CD4-positive, alpha-beta T cell treated with Interleukin-17A for 4 hours (primary cell): ENCODE measurements around the gene ZNF182.
A peak's percentile ranks its signal among the peaks of the same experiment; 100 is the strongest.
"Not testable (repeated sequence)": the region's sequence is repeated elsewhere in the genome, so short reads cannot be mapped to it uniquely, and the experiment has no call there.

Source experiments
- DNase-seq: peaks from one replicate; pipeline ENCODE4 v3.0.0-alpha.2; 2020; ENCODE audit warnings: mixed read lengths

The ZNF182 gene

GRCh38 chrX:48003758-48004457, at the start of gene ZNF182:
Gene ZNF182, minus strand, starts transcription at chrX:48003989. Its CDS starts 1,380 bp downstream, at chrX:48002609.
- peak; percentile 93 for DNase-seq

- DNase-seq = no peak
Observed at GRCh38 chrX:48046846-48047245, 43.1 kb upstream of the ZNF182 start.

- DNase-seq = no peak
Observed at GRCh38 chrX:48045410-48046311, 41.9 kb upstream of the ZNF182 start.

GRCh38 chrX:48043056-48043455, 39.3 kb upstream of the ZNF182 start:
- DNase-seq = no peak

- no peak for DNase-seq
Observed at GRCh38 chrX:48035891-48036290, 32.1 kb upstream of the ZNF182 start.

- not testable (repeated sequence) for DNase-seq
Observed at GRCh38 chrX:48030641-48031173, 26.9 kb upstream of the ZNF182 start.

GRCh38 chrX:48030237-48030636, 26.4 kb upstream of the ZNF182 start:
- no peak for DNase-seq

- no peak for DNase-seq
Observed at GRCh38 chrX:48028091-48028490, 24.3 kb upstream of the ZNF182 start.

- DNase-seq = not testable (repeated sequence)
Observed at GRCh38 chrX:48027545-48027944, 23.8 kb upstream of the ZNF182 start.

GRCh38 chrX:48025561-48025960, 21.8 kb upstream of the ZNF182 start:
- peak; percentile 54 for DNase-seq

GRCh38 chrX:48022738-48023137, 18.9 kb upstream of the ZNF182 start:
- DNase-seq = no peak

GRCh38 chrX:48022100-48022499, 18.3 kb upstream of the ZNF182 start:
- no peak for DNase-seq

GRCh38 chrX:48021026-48021900, 17.5 kb upstream of the ZNF182 start:
- peak; percentile 81 for DNase-seq

GRCh38 chrX:48020472-48020871, 16.7 kb upstream of the ZNF182 start:
- DNase-seq = peak; percentile 34

GRCh38 chrX:48019892-48020291, 16.1 kb upstream of the ZNF182 start:
- not testable (repeated sequence) for DNase-seq

- not testable (repeated sequence) for DNase-seq
Observed at GRCh38 chrX:48016583-48017310, 13.0 kb upstream of the ZNF182 start.

- not testable (repeated sequence) for DNase-seq
Observed at GRCh38 chrX:48009445-48009960, 5.7 kb upstream of the ZNF182 start.

GRCh38 chrX:48006688-48007087, 2.9 kb upstream of the ZNF182 start, which contains the start of gene SPACA5:
Gene SPACA5, plus strand, starts transcription at chrX:48006988. Its CDS starts 815 bp downstream, at chrX:48007803.
- DNase-seq = not testable (repeated sequence)

GRCh38 chrX:48003367-48003757, 427 bp downstream of the ZNF182 start:
- peak; percentile 27 for DNase-seq

GRCh38 chrX:48002929-48003328, 860 bp downstream of the ZNF182 start:
- DNase-seq = no peak

GRCh38 chrX:48002319-48002718, 1.5 kb downstream of the ZNF182 start:
- DNase-seq = no peak
